NCI-H2107 treated with DMSO at 0.1 percent for 48 hours (cell line): ENCODE measurements around the gene CFAP54.
"Not testable (repeated sequence)": the region's sequence is repeated elsewhere in the genome, so short reads cannot be mapped to it uniquely, and the experiment has no call there.

Experiments
- DNase-seq: peaks from one replicate; lab custom pipeline; 2025; ENCODE audit not compliant: unreplicated experiment; lab: John Stamatoyannopoulos, UW

The CFAP54 gene

DNA sequence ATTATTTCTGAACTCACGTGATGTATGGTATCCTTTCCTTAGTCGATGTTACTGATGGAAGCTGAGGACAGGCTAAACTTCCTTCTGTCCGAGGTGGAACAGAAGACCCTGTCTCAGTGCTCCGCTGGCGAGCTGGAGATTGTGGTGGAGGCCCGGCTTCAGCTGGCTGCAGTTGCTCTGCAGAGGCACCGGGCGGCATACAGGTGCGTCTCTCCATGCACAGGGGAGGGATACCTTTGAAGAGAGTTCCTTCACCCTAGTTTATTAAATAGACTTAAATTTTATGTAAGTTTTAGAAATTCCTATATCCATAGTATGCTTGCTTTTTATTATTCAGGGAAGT is 231.0 kb downstream of the CFAP54 start:
- peak; percentile 59 for DNase-seq

- DNase-seq: not testable (repeated sequence)
Measured at GRCh38 chr12:96729466-96729865, 240.1 kb downstream of the CFAP54 start.

- no peak for DNase-seq
Measured at GRCh38 chr12:96729886-96730285, 240.5 kb downstream of the CFAP54 start.

- no peak for DNase-seq
Measured at GRCh38 chr12:96743606-96744005, 254.2 kb downstream of the CFAP54 start.

DNA sequence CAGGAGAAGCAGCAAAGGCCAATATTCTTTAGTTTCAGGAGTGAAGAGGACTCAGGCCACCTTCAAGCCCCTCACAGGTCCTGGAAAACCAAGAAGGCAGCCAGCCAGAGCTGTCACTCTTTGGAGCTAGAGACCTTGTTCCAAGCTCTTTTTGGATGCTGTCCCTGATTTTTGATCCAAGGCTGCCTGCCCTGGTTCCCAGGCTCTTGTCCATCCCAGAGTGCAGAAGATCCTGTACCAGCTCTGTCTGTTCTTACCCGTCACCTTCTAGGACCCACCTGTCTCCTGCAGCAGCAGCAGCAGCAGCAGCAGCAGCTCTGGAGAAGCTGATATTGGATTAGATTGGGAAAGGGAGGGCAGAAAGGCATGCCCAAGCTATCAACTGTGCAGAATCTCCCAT is 260.6 kb downstream of the CFAP54 start:
- DNase-seq: no peak

GRCh38 chr12:96751626-96752025 is 262.2 kb downstream of the CFAP54 start:
- DNase-seq: no peak

- DNase-seq: no peak
Measured at GRCh38 chr12:96752211-96752610, 262.8 kb downstream of the CFAP54 start.

DNA sequence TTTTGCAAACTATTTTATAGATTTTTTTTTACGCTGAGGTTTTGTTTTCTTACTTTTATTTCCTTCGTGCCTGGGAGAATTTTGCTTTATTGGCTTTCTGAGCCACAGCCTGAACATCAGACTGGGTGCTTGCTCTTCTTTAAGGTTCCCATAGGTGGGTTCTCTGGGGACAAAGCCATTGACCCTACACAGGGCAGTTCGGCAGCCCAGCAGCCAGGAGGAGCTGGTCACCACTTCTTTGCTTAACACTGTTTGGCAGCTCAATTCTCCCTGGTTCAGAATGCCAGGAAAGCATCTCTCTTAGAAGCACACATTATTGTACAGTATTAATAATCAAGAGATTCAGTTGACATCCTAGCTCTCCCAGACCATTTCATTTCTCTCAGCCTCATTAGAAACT is 276.9 kb downstream of the CFAP54 start:
- DNase-seq: no peak

DNA sequence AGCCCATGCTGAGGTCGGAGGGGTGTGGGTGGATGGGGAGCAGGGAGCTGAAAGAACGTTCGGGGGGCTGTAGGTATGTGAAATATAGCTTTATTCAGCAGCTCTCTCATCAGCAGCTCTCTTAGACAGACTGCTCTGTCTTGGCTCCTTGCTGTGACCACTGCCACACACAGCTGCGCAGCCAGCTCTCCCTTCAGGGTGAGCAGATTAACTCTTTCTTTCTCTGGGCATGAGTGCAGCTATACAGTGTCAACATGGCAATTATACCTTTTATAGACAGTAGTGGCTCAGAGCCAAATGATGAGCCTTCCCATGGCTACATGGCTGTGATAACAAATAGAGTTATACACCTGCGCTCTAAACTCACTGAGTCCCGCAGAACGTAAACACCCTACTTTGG is 280.0 kb downstream of the CFAP54 start:
- DNase-seq: peak; percentile 54

DNA sequence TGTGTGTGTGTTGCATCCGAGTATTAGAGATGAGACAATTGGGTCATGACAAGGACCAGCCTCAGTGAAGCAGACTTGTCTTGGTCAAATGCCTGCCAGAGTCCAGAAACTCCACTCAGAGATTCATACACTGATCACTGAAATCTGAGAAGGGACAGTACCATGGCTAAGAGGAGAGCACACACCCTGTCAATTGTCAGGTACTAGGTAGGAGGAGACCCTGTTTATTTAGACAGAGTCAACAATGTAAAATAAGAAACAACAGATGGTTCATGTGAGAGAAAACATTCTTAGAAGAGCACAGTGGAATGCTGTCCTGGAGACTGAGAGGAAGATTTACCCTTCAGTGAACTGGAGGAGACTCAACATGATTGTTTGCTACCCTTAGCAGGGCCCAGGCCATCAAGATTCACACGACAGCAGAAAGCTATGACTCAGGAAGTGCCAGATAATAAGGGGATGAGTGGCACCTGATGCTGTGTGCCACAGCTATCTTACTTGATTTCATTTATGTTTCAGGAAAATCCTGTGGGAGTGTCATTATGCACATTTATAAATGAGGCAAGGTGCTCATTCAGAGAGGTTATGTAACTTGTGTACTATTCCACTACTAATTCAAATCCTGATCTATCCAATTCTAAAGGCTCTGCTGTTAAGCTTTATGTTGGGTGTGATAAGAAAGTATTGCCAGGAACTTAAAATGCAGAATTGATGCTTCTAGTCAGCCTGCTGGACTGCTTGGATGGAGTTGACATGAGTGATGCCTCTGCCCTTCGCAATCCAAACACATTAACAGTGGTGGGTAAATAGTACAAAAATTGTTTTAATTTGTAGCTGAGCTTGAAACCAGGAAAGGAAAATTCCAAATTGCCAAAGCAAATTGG is 281.1 kb downstream of the CFAP54 start:
- peak; percentile 43 for DNase-seq

DNA sequence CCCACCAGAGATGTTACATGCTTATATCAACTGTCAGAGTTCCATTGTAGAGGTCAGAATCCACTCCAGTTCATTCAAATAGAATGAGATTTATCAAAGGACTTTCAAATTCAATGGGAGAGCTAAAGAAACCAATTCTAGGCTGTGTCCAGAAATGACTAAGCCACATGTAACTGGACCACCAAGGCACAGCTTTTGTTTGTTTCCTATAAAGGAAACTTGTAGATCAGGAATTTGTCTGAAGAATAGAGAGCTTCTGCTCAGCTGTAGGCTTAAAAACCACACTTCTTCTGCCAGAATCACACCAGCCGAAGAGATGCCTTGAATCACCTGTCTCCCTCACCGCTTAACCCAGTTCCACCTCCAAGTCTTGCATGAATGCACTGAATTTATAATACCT is 283.7 kb downstream of the CFAP54 start:
- DNase-seq: no peak

DNA sequence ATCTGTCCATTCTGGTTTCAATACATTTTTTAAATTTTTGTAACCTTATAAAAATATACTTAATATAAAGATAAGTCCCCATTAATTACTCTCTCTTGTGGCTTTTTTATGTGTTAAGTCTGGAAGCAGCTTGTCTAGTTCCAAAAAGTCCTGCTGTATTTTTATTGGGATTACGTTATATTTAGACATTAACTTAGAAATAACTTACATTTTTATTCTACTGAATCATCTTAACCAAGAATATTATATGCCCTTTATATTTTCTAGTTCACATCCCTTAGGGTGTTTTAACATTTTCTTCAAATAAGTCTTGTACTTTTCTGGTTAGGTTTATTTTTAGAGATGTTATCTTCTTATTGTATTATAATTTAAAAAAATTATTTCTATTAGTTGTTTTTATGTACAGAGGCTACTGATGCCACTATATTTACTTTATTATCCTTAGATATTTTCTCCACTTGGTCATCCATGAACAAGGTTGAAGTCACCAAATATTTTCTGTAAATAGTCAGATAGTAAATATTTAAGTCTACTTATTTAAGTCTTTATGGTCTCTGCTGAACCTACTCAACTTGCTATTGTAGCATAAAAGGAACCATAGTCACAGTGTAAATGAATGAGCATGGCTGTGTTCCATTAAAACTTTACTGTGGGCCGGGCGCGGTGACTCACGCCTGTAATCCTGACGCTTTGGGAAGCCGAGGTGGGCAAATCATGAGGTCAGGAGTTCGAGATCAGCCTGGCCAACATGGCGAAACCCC is 285.3 kb downstream of the CFAP54 start:
- no peak for DNase-seq

- DNase-seq: no peak
Measured at GRCh38 chr12:96776908-96777307, 287.5 kb downstream of the CFAP54 start.

GRCh38 chr12:96780330-96780729 is 291.0 kb downstream of the CFAP54 start:
- DNase-seq: no peak

DNA sequence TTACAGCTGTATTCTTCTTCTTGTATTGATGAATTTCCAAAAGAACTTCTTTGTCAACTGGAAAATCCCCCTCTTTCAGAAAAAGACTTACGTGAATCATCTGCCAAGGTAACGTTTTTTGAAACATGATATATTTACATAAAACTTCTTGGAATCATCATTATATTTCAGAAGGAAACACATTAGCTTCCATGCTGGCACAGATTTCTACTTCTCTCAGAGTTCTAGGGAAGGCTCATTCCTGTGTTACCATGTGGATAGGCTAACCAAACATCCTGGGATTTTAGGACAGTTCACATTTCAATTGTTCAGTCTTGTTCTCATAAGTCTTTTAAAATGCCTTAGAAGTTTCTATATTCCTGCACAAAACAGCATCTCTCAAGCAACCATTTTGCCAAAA is 297.4 kb downstream of the CFAP54 start:
- DNase-seq: no peak

GRCh38 chr12:96803969-96804368 is 314.6 kb downstream of the CFAP54 start:
- DNase-seq: no peak

DNA sequence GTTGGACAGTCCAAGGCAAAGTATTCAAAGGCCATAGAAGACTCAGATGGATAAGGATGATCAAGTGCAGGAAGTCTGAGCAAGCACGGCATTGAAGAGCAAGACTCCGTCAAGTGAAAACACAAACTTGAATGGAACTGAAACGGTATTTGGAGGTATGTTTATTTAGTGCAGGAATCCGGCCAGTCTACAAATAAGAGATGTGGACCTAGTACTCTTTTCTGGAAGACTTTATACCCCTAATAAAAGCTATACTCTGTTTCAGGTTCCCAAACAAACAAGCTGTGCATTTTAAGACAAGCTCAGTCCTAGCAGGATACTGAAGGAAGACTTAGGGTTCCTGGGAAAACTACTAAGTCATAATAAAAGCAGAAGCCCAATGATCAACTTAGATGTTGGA is 316.9 kb downstream of the CFAP54 start:
- DNase-seq: no peak

DNA sequence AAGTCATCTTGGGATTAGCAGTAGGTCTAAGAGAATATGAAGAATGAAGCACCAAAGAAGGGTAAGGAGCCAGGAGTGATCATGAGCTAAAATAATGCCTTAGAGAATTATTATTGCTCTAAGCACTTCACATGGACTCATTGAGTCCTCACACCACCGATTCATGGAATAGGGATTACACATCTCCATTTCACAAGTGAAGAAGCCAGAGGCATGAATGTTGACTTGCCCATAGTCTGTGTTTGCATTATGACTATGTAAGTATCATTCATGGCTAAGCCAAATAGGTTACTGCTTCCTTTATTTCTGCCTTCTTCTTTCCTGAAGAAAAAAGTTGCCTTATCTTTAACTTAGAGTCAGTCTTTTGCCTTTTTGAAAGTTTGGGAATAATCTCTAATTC is 318.4 kb downstream of the CFAP54 start:
- no peak for DNase-seq

DNA sequence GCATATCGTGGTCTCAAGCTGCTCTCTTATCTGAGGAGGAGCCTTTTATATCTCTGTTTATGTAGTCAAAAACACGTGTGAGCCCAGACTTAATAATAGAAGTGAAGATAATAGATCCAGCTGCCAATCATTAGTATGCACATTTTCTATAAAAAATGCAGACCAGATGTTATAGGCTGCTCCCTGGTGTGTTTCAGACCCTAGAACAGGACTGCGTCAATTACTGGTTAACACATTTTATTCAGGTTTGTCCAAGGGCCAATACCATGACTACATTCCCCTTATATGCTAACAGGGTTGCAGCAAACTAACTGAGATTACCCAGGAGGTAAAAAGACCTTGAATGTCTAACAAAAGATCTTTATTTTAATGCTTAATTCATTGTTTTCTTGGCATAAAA is 319.2 kb downstream of the CFAP54 start:
- DNase-seq: no peak

DNA sequence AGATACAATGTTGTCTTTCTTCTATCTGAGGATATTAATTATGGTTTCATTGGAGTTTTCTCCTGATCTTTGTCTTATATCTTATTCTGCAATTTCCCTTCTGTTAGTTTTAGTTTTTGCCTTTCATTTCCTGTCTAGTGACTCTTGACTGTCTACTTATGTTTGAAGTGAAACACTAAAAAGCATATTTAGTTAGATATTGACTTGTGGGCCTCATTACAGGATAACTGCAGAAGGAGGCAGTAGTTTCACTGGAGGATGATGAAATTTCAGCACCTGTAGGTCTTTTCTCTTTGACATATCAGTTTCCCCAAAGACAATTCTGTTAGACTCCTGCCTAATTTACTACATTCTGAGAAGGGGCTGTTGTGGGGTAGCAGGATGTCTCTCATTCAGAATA is 320.1 kb downstream of the CFAP54 start:
- no peak for DNase-seq

DNA sequence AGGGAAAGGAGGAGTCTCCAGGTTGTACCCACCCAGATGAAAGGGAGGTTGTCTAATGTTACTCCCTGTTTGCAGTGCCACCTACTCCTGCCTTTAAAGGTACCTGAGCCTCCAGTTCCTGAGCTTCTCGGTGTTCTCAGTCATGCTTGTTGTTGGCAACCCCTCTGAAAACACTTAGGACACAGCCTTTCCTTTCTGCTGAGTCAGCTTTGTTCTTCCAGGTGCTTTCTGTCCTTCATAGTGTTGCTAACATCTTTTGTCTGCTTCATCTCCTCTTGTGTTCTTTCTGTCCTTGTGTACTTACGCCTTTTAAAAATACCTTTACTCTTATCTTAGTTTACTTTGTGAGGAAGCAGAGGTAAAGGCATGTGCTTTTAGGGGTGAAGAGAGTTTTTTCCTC is 320.7 kb downstream of the CFAP54 start:
- DNase-seq: no peak

DNA sequence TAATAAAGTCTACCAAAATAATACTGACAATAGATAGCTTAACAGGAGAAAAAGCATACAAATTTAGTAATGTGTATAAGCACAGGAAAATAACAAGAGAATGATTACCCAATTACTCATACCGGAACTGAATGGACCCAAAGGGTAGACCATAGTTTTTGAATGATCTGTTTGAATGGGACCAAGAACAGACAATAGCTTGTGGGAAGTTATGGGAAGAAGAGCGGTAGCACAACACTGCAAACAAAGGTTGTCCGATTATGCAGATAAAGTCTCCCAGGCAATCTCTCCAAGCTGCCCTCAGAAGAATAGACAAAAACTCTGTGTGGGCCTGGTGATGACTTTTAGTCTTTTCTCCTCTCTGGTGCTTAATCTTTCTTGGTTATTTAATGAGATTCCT is 321.1 kb downstream of the CFAP54 start:
- no peak for DNase-seq
